Activated B cell treated with CpG ODN at 0.5 μM for 24 hours (primary cell): ENCODE results near the gene MGARP. TPM values are rescaled to one million over a fixed set of nuclear protein-coding genes. Genes with fewer than 3 reads are reported as not detected.

Experiments used
- ATAC-seq: fragments of 200-7000 bp; cut with Tn5 transposase; one replicate; pipeline ENCODE4 v1.10.0; 2021; ENCODE audit warnings: low read depth, mild to moderate bottlenecking, moderate library complexity
- CTCF ChIA-PET: fragments of 350-600 bp; sonication (Branson Sonifier 250); formaldehyde crosslinking; loops from one replicate; lab custom pipeline; 2021; ENCODE audit warnings: antibody characterized with exemption; lab: Charles Lee
- POLR2A ChIA-PET: fragments of 350-600 bp; sonication (Branson Sonifier 250); formaldehyde crosslinking; loops from one replicate; lab custom pipeline; 2021; ENCODE audit warnings: antibody characterized with exemption; lab: Charles Lee
- DNase-seq: peaks from one replicate; pipeline ENCODE4 v3.0.0; 2022
- H3K27ac Mint-ChIP-seq: one replicate; pipeline ENCODE4 v1.8.0; 2020; ENCODE audit warnings: mixed read lengths
- H3K27me3 Mint-ChIP-seq: one replicate; pipeline ENCODE4 v1.8.0; 2021; ENCODE audit warnings: mixed read lengths
- H3K36me3 Mint-ChIP-seq: one replicate; pipeline ENCODE4 v1.8.0; 2021; ENCODE audit warnings: low read depth, mixed read lengths
- H3K4me1 Mint-ChIP-seq: one replicate; pipeline ENCODE4 v1.8.0; 2021; ENCODE audit warnings: mixed read lengths
- H3K4me3 Mint-ChIP-seq: one replicate; pipeline ENCODE4 v1.8.0; 2020; ENCODE audit warnings: mild to moderate bottlenecking, mixed read lengths
- H3K9me3 Mint-ChIP-seq: one replicate; pipeline ENCODE4 v1.8.0; 2020; ENCODE audit warnings: mixed read lengths
- intact Hi-C: fragments of 100-400 bp; cut with micrococcal nuclease; formaldehyde crosslinking; loops from one replicate; pipeline ENCODE4 v1.15.1; 2024
- total RNA-seq: library from RNA; stranded (reverse); gene quantifications from 2 replicates; pipeline ENCODE4 v1.2.3, GENCODE V29; 2022
- TF ChIP-seq, protein P1 (sequence below): fragments of 200-600 bp; IDR thresholded peaks from one replicate; pipeline ENCODE4 v1.8.0; 2022; ENCODE audit warnings: antibody characterized with exemption, mild to moderate bottlenecking

The MGARP gene
- total RNA-seq, 1 donor from 2014 or later, result not detected

DNA sequence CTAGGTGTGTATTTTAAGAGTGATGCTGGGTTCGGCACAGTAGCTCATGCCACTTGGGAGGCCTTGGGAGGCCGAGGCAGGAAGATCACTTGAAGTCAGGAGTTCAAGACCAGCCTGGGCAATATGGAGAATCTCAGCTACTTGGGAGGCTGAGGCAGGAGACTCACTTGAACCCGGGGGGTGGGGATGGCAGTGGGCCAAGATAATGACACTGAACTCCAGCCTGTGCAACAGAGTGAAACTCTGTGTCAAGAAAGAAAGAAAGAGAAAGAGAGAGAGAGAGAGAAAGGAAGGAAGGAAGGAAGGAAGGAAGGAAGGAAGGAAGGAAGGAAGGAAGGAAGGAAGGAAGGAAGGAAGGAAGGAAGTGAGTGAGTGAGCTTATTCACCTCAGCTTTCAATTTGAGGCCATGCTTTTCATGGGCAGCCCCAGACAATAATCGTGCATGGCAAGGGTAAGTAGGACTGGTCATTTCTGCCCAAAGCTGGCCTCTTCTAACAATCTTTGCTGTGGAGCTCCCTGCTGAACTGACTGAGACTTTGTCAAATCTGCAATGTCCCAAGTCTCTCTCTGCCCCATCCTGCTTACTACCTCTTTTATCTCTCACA, 60.5 kb downstream of the MGARP start:
- TF ChIP-seq, protein P1, sequence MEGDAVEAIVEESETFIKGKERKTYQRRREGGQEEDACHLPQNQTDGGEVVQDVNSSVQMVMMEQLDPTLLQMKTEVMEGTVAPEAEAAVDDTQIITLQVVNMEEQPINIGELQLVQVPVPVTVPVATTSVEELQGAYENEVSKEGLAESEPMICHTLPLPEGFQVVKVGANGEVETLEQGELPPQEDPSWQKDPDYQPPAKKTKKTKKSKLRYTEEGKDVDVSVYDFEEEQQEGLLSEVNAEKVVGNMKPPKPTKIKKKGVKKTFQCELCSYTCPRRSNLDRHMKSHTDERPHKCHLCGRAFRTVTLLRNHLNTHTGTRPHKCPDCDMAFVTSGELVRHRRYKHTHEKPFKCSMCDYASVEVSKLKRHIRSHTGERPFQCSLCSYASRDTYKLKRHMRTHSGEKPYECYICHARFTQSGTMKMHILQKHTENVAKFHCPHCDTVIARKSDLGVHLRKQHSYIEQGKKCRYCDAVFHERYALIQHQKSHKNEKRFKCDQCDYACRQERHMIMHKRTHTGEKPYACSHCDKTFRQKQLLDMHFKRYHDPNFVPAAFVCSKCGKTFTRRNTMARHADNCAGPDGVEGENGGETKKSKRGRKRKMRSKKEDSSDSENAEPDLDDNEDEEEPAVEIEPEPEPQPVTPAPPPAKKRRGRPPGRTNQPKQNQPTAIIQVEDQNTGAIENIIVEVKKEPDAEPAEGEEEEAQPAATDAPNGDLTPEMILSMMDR, result no peak
- Mint-ChIP-seq H3K36me3 (no peaks in the 10 kb centered on the region), H3K9me3 (no peaks in the 10 kb centered on the region), H3K27me3 (no peaks in the 10 kb centered on the region), H3K4me1 (peaks cover 12% of the 10 kb centered on the region), H3K27ac (no peak overlapping the region), H3K4me3 (no peak overlapping the region)
- ATAC-seq, result no peak
- ChIA-PET CTCF (no interaction called here), POLR2A (interaction anchor here (0.6 kb wide), 1 partner anchor 1594 kb away, joined by 4 read pairs; no protein-coding TSS in a partner anchor)
- DNase-seq, result no peak
- intact Hi-C loops, result no loop called here

Other genes starting within 250 kb of the MGARP start
- 48.7 and 57.9 TPM in 2 replicates for gene ELF2, start 103.0 kb downstream of the MGARP start, total RNA-seq
- 62.6 and 66.5 TPM in 2 replicates for gene NAA15, start 21.3 kb upstream of the MGARP start, total RNA-seq
- gene NDUFC1, start 22.3 kb upstream of the MGARP start, total RNA-seq, result 34.3 and 35.9 TPM in 2 replicates
- 6.8 and 7.2 TPM in 2 replicates for gene RAB33B, start 173.9 kb upstream of the MGARP start, total RNA-seq